Stimulated activated CD4-positive, alpha-beta T cell treated with anti-CD3 and anti-CD28 coated beads, Interleukin-12 subunit alpha, Interleukin-12 subunit beta, amount 100 ng/mL, for 4 hours (primary cell): Measurements from ENCODE around the gene SCAF1.

ENCODE experiments used
- DNase-seq: peaks from one replicate; pipeline ENCODE4 v3.0.0-alpha.2; 2020

SCAF1 gene

DNA sequence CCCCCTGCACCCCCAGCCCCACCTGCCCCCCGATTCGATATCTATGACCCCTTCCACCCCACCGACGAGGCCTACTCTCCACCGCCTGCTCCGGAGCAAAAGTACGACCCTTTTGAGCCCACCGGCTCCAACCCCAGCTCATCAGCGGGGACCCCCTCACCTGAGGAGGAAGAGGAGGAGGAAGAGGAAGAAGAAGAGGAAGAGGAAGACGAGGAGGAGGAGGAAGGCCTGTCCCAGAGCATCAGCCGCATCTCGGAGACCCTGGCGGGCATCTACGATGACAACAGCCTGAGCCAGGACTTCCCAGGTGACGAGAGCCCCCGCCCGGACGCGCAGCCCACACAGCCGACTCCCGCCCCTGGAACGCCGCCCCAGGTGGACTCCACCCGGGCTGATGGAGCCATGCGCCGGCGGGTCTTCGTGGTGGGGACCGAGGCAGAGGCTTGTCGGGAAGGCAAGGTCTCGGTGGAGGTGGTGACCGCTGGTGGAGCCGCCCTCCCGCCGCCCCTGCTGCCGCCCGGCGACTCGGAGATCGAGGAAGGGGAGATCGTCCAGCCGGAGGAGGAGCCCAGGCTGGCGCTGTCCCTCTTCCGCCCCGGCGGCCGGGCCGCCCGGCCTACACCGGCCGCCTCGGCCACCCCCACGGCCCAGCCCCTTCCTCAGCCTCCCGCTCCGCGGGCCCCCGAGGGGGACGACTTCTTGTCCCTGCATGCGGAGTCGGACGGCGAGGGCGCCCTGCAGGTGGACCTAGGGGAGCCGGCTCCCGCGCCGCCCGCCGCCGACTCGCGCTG is 9.2 kb downstream of the SCAF1 start:
- no peak for DNase-seq

DNA sequence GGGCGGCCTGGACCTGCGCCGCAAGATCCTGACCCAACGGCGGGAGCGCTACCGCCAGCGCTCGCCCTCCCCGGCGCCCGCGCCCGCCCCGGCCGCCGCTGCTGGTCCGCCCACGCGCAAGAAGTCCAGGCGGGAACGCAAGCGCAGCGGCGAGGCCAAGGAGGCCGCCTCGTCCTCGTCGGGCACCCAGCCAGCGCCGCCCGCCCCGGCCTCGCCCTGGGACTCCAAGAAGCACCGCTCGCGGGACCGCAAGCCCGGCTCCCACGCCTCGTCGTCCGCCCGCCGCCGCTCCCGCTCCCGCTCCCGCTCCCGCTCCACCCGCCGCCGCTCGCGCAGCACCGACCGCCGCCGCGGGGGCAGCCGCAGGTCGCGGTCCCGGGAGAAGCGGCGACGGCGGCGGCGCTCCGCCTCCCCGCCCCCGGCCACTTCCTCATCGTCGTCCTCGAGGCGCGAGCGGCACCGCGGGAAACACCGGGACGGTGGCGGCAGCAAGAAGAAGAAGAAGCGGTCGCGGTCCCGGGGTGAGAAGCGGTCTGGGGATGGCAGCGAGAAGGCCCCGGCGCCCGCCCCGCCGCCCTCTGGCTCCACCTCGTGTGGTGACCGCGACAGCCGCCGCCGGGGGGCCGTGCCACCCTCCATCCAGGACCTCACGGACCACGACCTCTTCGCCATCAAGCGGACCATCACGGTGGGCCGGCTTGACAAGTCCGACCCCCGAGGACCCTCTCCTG is 10.0 kb downstream of the SCAF1 start:
- no peak for DNase-seq

DNA sequence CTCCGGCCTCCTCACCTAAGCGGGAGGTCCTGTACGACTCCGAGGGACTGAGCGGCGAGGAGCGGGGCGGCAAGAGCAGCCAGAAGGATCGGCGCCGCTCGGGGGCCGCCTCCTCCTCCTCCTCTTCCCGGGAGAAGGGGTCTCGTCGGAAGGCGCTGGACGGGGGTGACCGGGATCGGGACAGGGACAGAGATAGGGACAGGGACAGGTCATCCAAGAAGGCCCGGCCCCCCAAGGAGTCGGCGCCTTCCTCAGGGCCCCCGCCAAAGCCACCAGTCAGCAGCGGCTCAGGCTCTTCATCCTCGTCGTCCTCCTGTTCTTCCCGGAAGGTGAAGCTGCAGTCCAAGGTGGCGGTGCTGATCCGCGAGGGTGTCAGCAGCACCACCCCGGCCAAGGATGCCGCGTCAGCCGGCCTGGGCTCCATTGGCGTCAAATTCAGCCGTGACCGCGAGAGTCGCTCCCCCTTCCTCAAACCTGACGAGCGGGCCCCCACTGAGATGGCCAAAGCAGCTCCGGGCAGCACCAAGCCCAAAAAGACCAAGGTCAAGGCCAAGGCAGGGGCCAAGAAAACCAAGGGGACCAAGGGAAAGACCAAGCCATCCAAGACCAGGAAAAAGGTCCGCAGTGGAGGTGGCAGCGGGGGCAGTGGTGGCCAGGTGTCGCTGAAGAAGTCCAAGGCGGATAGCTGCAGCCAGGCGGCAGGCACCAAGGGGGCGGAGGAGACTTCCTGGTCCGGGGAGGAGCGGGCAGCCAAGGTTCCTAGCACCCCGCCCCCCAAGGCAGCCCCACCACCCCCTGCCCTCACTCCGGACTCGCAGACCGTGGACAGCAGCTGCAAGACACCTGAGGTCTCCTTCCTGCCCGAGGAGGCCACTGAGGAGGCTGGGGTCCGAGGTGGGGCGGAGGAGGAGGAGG is 10.8 kb downstream of the SCAF1 start:
- no peak for DNase-seq

DNA sequence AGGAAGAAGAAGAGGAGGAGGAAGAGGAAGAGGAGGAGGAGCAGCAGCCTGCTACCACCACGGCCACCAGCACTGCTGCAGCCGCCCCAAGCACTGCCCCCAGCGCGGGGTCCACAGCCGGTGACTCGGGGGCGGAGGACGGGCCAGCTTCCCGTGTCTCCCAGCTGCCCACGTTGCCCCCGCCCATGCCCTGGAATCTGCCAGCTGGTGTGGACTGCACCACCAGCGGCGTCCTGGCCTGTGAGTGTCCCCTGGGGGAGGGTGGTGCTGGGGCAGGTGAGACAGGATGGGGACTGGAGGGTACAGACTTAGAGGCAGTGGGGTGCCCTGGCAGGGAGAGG is 11.4 kb downstream of the SCAF1 start:
- DNase-seq = no peak

DNA sequence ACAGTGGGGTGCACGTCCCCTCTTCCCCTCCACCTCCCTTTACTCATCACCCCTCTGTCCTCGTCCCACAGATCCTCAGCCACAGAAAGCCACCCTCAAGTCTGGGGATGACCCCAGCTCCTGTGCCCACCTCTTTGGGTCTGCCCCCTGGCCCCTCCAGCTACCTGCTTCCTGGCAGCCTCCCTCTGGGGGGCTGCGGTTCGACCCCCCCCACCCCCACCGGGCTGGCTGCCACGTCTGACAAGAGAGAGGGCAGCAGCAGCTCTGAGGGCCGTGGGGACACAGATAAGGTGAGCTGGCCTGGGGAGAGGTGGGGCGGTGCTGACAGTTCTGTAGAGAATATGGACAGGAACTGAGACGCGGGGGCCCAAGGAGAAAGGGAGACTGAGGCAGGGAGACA is 12.6 kb downstream of the SCAF1 start:
- no peak for DNase-seq

DNA sequence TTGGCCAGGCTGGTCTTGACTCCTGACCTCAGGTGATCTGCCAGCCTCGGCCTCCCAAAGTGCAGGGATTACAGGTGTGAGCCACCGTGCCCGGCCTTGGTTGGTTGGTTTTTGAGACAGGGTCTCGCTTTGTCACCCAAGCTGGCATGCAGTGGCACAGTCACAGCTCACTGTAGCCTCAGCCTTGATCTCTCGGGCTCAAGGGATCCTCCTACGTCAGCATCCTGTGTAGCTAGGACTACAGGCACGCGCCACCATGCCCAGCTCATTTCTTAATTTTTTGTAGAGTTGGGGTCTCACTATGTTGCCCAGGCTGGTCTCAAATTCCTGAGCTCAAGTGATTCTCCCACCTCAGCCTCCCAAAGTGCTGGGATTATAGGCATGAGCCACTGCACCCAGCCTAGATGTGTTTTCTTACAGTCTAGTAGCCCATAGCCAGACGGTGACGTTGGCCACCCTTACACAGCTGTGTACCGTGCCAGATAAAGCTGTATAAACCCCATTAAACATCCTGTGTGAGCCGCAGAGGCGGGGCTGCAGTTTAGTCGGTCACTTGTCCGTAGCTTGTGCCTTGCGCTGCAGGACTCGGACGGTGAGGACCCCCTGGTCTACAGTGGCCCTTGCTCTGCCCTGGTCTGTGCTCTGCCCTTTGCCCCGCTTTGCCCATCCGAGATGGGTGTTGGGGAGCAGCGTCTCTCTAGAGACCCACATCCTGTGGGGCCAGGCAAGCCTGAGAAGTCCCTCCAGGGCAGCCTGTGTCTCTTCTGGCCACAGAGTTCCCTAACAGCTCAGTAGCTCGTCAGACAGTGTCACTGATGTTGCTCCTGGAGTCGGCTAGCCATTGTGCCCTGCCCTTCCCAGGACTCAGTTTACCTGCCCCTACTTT is 13.8 kb downstream of the SCAF1 start:
- DNase-seq = no peak

DNA sequence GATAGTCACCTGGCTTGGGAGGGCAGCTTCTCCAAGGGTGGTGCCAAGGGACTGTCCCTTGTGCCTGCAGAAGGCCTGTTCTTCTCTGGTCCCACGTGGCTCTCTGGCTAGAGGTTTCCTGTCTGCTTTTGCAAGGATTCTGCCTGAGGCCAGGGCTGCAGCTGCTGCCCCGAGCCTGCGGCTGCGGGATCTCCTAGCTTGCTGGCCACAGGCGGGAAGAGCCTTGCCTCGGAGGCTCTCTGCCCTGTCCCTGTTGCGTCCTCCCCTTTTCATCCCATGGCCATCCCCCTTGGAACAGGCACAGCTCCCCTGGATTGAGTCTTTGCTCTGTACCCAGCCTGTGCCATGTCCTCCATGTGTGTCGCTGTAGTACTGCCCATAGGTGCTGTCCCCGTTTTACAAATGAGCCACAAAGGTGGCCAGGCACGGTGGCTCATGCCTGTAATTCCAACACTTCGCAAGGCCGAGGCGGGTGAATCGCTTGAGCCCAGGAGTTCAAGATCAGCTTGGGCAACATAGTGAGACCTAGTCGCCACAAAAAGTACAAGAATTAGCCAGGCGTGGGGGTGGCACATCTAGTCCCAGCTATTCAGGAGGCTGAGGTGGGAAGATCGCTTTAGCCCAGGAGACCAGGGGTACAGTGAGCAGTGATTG is 14.6 kb downstream of the SCAF1 start:
- DNase-seq = no peak

DNA sequence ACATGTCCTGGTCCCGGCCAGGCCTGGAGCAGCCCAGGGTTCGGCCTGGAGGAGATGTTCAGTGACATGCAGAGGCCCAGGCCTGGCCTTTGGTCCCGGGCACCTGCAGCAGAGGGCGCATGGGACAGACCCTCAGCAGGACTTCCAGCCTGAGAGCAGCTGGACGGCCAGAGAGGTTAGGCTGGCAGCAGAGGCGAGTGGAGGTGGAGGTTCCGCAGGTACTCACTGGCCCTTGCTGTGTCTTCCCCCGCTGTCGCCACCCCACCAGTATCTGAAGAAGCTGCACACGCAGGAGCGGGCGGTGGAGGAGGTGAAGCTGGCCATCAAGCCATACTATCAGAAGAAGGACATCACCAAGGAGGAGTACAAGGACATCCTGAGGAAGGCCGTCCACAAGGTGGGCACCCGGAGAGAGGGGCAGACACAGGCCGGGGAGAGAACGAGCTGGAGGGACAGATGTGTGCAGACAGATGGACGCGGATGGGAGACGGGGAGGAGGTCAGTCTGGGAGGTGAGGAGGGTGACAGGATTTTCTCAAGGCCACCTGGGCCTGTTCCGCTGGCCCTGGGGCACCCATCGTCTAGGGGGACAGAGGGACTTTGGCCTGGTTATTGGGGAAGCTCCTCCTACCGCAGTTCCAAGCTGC is 15.6 kb downstream of the SCAF1 start:
- no peak for DNase-seq

DNA sequence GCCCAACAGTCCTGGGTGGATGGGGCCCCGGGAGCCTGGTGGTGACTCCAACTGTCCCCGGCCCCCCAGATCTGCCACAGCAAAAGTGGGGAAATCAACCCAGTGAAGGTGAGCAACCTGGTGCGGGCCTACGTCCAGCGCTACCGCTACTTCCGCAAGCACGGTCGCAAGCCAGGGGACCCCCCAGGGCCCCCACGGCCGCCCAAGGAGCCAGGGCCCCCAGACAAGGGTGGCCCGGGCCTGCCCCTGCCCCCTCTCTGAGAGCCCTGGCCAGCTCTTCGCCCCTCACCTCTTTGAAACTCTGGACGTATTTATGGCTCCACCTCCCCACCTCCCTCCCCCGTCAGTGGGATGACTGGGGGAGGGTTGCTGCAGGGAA is 16.1 kb downstream of the SCAF1 start:
- DNase-seq = no peak

DNA sequence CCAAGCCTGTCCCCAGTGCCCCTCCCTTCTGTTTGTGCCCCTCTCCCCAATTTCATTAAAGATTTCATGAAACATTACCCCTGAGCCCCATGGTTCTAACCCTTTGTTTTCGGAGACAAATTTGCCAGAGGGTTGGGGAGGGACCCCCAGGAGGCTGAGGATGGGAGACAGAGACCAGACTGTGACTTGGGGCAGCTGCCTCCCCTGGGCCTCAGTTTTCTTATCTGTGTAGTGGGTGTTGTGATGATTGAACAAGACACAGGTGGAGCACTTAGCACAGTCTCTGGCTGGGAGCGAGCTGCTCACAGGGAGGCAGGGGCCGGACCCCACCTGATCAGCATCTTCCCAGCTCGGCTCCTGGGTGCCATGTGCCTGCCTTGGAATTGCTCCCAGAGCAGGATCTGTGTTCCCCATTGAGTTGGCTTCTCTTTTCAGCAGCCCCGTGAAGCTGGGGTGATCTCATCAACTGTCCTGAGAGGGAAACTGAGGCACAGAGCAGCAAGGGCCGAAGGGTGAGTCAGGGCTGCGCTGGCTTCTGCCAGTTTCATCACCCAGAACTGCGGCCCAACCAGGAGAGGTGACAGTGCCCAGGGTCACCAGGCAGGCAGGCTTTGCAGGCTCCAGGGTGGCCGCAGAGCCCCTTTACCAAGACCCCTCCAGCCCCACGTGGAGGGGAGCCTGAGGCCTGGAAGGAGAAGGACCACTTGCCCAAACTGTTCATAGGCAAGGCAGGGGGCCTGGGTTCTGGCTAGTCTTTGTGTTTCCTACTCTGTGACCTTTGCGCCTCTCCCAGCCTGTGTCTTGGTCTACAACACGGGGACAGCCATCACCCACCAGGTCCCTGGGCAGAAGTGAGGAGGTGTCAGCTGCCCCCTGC is 16.8 kb downstream of the SCAF1 start:
- DNase-seq = no peak

DNA sequence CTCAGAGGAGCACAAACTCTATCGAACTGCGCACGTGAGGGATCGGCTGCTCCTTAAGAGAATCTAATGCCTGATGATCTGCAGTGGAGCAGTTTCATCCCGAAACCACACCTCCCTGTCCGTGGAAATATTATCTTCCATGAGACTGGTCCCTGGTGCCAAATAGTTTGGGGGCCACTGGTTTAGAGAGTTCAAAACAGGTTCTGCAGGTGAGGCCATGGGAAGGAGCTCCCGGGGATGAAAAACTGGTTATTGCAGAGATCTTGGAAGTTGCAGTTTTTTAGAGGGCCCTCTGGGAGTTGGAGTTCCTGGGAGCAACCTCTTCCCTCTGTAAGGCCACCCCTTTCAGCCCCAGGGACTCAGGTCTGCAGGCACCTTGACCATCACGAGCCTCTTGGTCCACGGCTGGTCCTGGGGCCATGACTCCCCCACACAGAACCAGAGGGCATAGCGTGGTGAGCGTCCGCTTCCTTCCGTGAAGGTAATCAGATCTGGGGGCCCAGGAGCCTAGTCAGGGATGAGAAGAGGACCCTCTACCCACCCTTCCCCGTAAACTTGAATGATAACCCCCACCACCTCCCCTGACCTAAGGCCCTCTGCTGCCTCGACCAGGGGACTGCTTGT is 18.4 kb downstream of the SCAF1 start:
- DNase-seq = no peak

DNA sequence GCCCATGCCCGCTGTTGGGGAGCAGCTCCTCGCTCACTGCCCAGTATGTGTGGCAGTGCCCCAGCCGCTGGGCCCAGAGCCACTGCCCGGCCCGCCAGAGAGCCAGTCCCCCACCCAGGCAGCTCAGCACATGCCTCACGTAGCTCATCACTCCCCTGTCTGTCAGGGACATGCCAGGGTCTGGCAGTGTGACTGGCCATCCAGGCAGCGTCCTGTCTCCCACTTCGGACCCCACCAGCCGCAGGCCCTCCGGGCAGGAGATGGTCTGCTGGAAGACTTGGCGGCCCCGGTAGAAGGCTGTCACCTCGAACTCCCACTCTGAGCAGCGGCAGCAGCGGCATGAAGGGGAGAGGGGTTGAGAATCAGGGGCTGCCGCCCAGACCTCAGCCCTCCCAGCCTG is 20.0 kb downstream of the SCAF1 start:
- no peak for DNase-seq

DNA sequence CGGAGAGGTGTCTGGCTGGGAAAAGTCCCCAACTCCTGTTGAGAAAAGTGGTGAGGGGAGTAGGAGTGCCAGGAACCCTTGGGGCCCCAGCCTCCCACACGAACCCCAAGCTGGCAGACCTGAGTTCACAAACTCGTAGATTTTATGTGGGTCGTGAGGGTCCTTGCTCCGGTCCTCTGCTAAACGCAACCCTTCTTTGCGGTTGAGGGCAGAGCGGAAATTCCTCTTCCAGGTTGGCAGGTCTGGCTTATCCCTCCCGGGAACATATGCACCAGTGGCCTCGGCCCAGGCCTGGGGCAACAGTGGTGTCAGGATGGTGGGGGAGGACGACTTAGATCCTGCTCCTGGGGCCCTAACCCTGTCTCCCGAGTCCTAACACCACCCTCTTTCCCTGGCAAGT is 21.2 kb downstream of the SCAF1 start:
- DNase-seq = no peak

DNA sequence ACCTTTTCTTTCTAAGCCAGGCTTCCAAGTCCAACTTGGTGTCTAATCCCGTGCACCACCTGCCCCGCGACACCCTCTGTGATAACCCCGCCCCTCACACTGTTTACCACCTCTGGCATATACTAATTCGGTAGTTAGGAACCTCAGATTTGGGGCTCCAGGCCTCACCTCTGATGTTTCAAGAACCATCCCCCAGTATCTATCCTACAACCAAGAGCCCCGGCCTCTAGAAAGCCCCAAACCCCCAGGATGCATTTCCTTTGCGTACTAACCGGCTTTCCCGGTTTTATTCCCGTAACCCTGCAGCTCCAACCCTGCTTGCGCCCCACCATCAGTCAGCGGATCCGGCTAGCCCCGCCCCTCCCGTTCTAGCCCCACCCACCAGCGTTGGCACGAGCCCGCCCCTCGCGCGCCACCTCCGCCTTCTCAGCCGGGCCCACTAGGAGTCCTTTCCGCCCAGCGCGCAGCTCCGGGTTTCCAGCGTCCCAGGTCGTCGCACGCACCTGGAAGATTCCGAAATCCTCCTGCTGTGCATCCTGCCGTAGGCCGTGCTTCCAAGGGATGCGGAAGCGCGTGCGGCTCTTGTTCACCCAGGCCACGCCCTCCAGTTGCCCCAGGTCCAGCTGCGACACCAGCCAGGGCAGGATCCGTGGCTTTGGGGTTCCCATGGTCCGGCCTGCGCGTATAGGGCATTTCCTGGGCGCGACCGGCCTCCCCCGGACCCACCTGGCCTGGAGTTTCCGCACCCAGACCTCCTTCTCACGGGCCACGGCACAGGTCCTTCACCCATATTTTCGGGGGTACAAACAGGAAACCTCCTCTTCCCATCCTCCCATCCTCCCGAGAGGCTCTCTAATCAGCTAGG is 22.4 kb downstream of the SCAF1 start:
- DNase-seq = peak; percentile 95

DNA sequence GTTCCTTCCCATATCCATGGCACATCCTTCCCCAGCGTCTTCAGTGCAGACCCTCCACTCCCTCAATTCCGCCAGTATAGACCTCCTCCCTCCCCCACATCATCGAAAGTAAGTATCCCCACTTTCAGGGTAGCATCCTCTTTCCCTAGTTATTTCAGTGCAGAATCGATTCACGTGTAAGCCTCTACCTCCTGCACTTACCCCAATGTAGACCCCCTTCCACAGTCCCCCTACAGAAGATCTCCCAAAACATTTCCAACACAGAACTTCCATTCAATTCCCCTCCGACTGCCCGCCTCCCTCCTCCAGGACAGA is 23.0 kb downstream of the SCAF1 start:
- no peak for DNase-seq

DNA sequence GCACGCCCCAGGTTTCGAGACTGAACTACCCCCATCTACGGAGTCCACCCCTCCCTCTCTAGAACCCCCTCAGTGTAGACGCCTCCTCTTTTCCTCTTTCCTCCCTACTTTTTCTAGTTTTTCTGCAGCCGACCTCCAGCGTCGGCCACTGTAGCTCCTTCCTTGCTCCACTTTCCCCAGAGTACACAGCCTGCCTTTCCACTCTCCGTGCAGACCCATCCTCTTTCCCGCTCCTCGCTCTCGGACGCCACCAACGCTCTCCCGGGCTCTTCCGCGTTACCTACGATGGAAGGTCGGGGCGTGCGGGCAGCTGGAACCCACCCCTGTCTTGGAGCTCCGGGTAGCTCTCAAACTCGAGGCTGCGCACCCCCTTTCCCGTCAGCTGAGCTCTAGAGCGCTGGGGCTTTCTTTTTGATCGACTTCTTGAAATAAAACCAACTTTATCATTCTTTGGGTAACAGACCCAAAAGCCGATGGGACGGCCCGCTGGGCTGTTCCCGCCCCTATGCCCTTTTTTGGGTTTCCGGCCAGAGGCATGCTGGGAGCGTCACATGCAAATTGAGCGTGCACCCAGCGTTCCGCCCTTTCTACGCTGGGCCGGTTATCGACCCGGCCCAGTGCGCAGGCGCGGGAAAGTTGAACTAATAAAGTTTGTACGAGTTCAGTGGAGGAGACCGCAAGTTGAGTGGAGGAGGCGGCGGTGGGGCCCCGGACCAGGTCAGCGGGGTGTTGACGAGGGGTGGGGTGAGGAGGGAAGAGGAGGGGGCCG is 23.5 kb downstream of the SCAF1 start, which contains the start of the genes BCL2L12 and IRF3:
Gene BCL2L12, plus strand, starts transcription at position 583 of the 769 bp plus-strand sequence. CDS start 760 bp downstream, outside the sequence.
Gene IRF3, minus strand, starts transcription at position 507 of the 769 bp plus-strand sequence. CDS start 1,019 bp downstream, outside the sequence.
- peak; percentile 99 for DNase-seq

DNA sequence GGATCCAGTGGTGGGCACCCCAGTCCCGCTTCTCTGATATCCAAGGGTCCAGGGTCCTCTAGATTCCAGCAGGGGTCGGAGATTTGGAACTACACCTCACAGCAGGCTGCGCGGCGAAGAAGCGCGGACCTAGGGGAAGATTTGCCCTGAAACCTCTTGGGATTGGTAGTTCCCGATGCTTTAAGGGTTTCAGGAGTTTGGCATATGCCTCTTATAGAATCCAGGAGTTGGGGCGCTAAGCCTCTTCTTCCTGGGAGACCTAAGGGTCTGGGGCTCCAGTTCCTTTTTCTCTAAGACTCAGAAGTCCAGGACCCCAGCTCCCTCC is 24.1 kb downstream of the SCAF1 start:
- DNase-seq = no peak

DNA sequence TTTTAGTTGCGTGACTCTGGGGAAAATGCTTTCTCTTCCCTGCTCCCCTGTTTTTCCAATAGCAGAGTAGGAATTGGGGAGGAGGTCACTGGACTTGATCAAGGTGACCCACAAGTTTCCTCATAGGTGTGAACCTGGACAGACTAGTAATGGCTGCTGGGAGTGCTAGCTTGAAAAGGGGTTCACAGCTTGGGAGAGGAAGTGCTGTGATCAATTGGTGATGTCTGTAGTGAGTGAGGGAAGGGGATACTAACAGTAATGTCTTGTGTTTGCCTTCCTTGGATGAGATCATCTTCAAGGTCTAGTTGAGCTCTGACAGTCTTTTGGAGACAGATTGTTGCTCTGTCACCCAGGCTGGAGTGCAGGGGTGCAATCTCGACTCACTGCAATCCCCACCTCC is 25.5 kb downstream of the SCAF1 start:
- DNase-seq = no peak
